ENCODE data around the gene DEAF1.

Gene DEAF1

GRCh38 chr11:727281-727701, 32.3 kb upstream of the DEAF1 start:
- H3K9ac ChIP-seq (ENCODE audit: low read depth, low read length): no peak overlapping the region
- WGBS: 94% methylated on average over 12 of the region's 12 CpGs

GRCh38 chr11:726278-727220, 31.5 kb upstream of the DEAF1 start:
- H3K4me3 ChIP-seq (ENCODE audit: low read length): peak overlapping the region; percentile 46
- H3K4me1 ChIP-seq (ENCODE audit: insufficient read depth, low read length): no peaks in the 10 kb centered on the region
- no peaks in the 10 kb centered on the region for H3K36me3 ChIP-seq (ENCODE audit: insufficient read depth, low read length)
- no peak overlapping the region for H3K27ac ChIP-seq (ENCODE audit: low read depth, low read length)
- peaks cover 21% of the 10 kb centered on the region for H3K27me3 ChIP-seq (ENCODE audit: insufficient read depth, low read length)
- peak overlapping the region; percentile 30; the same call in 1 of the 2 replicates for H3K9ac ChIP-seq (ENCODE audit: low read depth, low read length)
- no peaks in the 10 kb centered on the region for H3K9me3 ChIP-seq (ENCODE audit: insufficient read depth, low read depth, low read length)
- WGBS: 28% methylated on average over 61 of the region's 61 CpGs

More at GRCh38 chr11:727281-727701, 32.3 kb upstream of the DEAF1 start:
- no peak overlapping the region for H3K4me3 ChIP-seq (ENCODE audit: low read length)
- H3K27ac ChIP-seq (ENCODE audit: low read depth, low read length): peak overlapping the region; percentile 16; the same call in 1 of the 2 replicates
- H3K27me3 ChIP-seq (ENCODE audit: insufficient read depth, low read length): peaks cover 21% of the 10 kb centered on the region
- no peaks in the 10 kb centered on the region for H3K9me3 ChIP-seq (ENCODE audit: insufficient read depth, low read depth, low read length)
- no peaks in the 10 kb centered on the region for H3K4me1 ChIP-seq (ENCODE audit: insufficient read depth, low read length)
- no peaks in the 10 kb centered on the region for H3K36me3 ChIP-seq (ENCODE audit: insufficient read depth, low read length)

- Histone ChIP-seq H3K9ac (ENCODE audit: low read depth, low read length) (no peak overlapping the region), H3K27ac (ENCODE audit: low read depth, low read length) (no peak overlapping the region), H3K4me1 (ENCODE audit: insufficient read depth, low read length) (no peaks in the 10 kb centered on the region), H3K4me3 (ENCODE audit: low read length) (peak overlapping the region; percentile 42), H3K9me3 (ENCODE audit: insufficient read depth, low read depth, low read length) (no peaks in the 10 kb centered on the region), H3K36me3 (ENCODE audit: insufficient read depth, low read length) (no peaks in the 10 kb centered on the region), H3K27me3 (ENCODE audit: insufficient read depth, low read length) (peaks cover 21% of the 10 kb centered on the region)
- 12% methylated on average over 52 of the region's 53 CpGs for WGBS
Measured at GRCh38 chr11:725624-726202, 30.7 kb upstream of the DEAF1 start.

GRCh38 chr11:724778-725386, 29.9 kb upstream of the DEAF1 start:
- H3K9ac ChIP-seq (ENCODE audit: low read depth, low read length): no peak overlapping the region
- H3K27me3 ChIP-seq (ENCODE audit: insufficient read depth, low read length): peaks cover 27% of the 10 kb centered on the region
- no peak overlapping the region for H3K4me3 ChIP-seq (ENCODE audit: low read length)
- WGBS: 84% methylated on average over 17 of the region's 18 CpGs
- H3K4me1 ChIP-seq (ENCODE audit: insufficient read depth, low read length): no peaks in the 10 kb centered on the region
- no peaks in the 10 kb centered on the region for H3K36me3 ChIP-seq (ENCODE audit: insufficient read depth, low read length)
- no peaks in the 10 kb centered on the region for H3K9me3 ChIP-seq (ENCODE audit: insufficient read depth, low read depth, low read length)
- H3K27ac ChIP-seq (ENCODE audit: low read depth, low read length): no peak overlapping the region

GRCh38 chr11:724049-724777, 29.2 kb upstream of the DEAF1 start:
- H3K36me3 ChIP-seq (ENCODE audit: insufficient read depth, low read length): no peaks in the 10 kb centered on the region
- no peak overlapping the region for H3K4me3 ChIP-seq (ENCODE audit: low read length)
- H3K27ac ChIP-seq (ENCODE audit: low read depth, low read length): no peak overlapping the region
- H3K9me3 ChIP-seq (ENCODE audit: insufficient read depth, low read depth, low read length): no peaks in the 10 kb centered on the region
- H3K9ac ChIP-seq (ENCODE audit: low read depth, low read length): no peak overlapping the region
- 85% methylated on average over 19 of the region's 19 CpGs for WGBS
- peaks cover 29% of the 10 kb centered on the region for H3K27me3 ChIP-seq (ENCODE audit: insufficient read depth, low read length)
- no peaks in the 10 kb centered on the region for H3K4me1 ChIP-seq (ENCODE audit: insufficient read depth, low read length)

GRCh38 chr11:723120-723883, 28.3 kb upstream of the DEAF1 start:
- H3K9ac ChIP-seq (ENCODE audit: low read depth, low read length): no peak overlapping the region
- no peaks in the 10 kb centered on the region for H3K4me1 ChIP-seq (ENCODE audit: insufficient read depth, low read length)
- 67% methylated on average over 8 of the region's 8 CpGs for WGBS
- peaks cover 29% of the 10 kb centered on the region for H3K27me3 ChIP-seq (ENCODE audit: insufficient read depth, low read length)
- no peaks in the 10 kb centered on the region for H3K9me3 ChIP-seq (ENCODE audit: insufficient read depth, low read depth, low read length)
- H3K36me3 ChIP-seq (ENCODE audit: insufficient read depth, low read length): no peaks in the 10 kb centered on the region
- H3K4me3 ChIP-seq (ENCODE audit: low read length): no peak overlapping the region
- H3K27ac ChIP-seq (ENCODE audit: low read depth, low read length): no peak overlapping the region

- Histone ChIP-seq H3K27ac (ENCODE audit: low read depth, low read length) (no peak overlapping the region), H3K9ac (ENCODE audit: low read depth, low read length) (no peak overlapping the region), H3K27me3 (ENCODE audit: insufficient read depth, low read length) (peaks cover 29% of the 10 kb centered on the region), H3K4me3 (ENCODE audit: low read length) (no peak overlapping the region), H3K9me3 (ENCODE audit: insufficient read depth, low read depth, low read length) (no peaks in the 10 kb centered on the region), H3K4me1 (ENCODE audit: insufficient read depth, low read length) (no peaks in the 10 kb centered on the region), H3K36me3 (ENCODE audit: insufficient read depth, low read length) (no peaks in the 10 kb centered on the region)
- 88% methylated on average over 20 of the region's 20 CpGs for WGBS
Measured at GRCh38 chr11:722346-722811, 27.4 kb upstream of the DEAF1 start.

- no peak overlapping the region for H3K27ac ChIP-seq (ENCODE audit: low read depth, low read length)
- no peak overlapping the region for H3K4me3 ChIP-seq (ENCODE audit: low read length)
- peaks cover 27% of the 10 kb centered on the region for H3K27me3 ChIP-seq (ENCODE audit: insufficient read depth, low read length)
- no peaks in the 10 kb centered on the region for H3K36me3 ChIP-seq (ENCODE audit: insufficient read depth, low read length)
- no peaks in the 10 kb centered on the region for H3K9me3 ChIP-seq (ENCODE audit: insufficient read depth, low read depth, low read length)
- WGBS: 86% methylated on average over 33 of the region's 33 CpGs
- no peaks in the 10 kb centered on the region for H3K4me1 ChIP-seq (ENCODE audit: insufficient read depth, low read length)
- no peak overlapping the region for H3K9ac ChIP-seq (ENCODE audit: low read depth, low read length)
Measured at GRCh38 chr11:721741-722345, 26.8 kb upstream of the DEAF1 start.

GRCh38 chr11:721247-721740, 26.3 kb upstream of the DEAF1 start:
- Histone ChIP-seq H3K36me3 (ENCODE audit: insufficient read depth, low read length) (no peaks in the 10 kb centered on the region), H3K4me1 (ENCODE audit: insufficient read depth, low read length) (no peaks in the 10 kb centered on the region), H3K9me3 (ENCODE audit: insufficient read depth, low read depth, low read length) (no peaks in the 10 kb centered on the region), H3K27ac (ENCODE audit: low read depth, low read length) (no peak overlapping the region), H3K4me3 (ENCODE audit: low read length) (0 out of 2 replicates have a peak overlapping the region, but pooled peaks have one; percentile 10), H3K27me3 (ENCODE audit: insufficient read depth, low read length) (peaks cover 21% of the 10 kb centered on the region), H3K9ac (ENCODE audit: low read depth, low read length) (no peak overlapping the region)
- WGBS: 83% methylated on average over 28 of the region's 28 CpGs
